ENCODE measurements around the gene ANKAR. TPM values are rescaled to one million over a fixed set of nuclear protein-coding genes. Genes with fewer than 3 reads are reported as not detected.

Gene ANKAR
- total RNA-seq, 1 experiment from 2014 or later: 2.0 TPM

DNA sequence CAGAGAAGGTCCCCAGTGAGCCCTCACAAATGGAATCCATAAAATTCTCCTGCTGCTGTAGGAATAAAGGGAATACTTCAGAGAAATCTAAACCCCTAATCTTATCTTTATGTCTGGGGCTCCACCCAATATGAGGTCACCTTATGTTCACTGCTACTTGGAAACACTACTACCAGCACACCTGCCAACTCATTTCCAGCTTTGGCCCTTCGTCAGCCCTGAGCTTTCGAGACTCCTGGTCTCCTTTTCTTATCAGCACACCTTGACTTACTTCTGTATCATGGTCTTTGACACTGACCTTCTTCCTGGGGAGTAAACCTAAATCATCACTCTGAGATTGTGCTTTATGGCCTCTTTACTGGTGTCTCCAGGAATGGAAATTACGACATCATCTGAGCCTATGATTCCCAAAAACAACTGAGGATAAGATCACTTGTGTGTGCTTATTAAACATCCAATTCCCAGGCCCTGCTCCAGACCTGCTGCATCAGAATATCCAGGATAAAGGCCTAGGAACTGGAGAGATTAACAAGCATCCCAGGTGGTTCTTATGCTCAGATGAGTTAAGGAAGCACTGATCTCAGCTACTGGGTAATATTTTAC is 35.4 kb upstream of the ANKAR start:
- no peak overlapping the region for H3K27ac Mint-ChIP-seq
- H4K91ac ChIP-seq (ENCODE audit: insufficient read length, low read depth, low read length): no peak overlapping the region
- no peak overlapping the region for H2BK20ac ChIP-seq (ENCODE audit: low read depth, low read length, poor library complexity, severe bottlenecking)
- H3K23ac ChIP-seq (ENCODE audit: insufficient read length, low read depth, low read length): no peak overlapping the region
- no peaks in the 10 kb centered on the region for H3K79me1 ChIP-seq (ENCODE audit: insufficient read depth, low read depth, low read length, poor library complexity, severe bottlenecking)
- TF ChIP-seq, protein P1, sequence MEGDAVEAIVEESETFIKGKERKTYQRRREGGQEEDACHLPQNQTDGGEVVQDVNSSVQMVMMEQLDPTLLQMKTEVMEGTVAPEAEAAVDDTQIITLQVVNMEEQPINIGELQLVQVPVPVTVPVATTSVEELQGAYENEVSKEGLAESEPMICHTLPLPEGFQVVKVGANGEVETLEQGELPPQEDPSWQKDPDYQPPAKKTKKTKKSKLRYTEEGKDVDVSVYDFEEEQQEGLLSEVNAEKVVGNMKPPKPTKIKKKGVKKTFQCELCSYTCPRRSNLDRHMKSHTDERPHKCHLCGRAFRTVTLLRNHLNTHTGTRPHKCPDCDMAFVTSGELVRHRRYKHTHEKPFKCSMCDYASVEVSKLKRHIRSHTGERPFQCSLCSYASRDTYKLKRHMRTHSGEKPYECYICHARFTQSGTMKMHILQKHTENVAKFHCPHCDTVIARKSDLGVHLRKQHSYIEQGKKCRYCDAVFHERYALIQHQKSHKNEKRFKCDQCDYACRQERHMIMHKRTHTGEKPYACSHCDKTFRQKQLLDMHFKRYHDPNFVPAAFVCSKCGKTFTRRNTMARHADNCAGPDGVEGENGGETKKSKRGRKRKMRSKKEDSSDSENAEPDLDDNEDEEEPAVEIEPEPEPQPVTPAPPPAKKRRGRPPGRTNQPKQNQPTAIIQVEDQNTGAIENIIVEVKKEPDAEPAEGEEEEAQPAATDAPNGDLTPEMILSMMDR (conservative IDR thresholded peaks at IDR 0.05): no peak
- H3K4me2 ChIP-seq (ENCODE audit: insufficient read depth, insufficient read length, low read length): no peak overlapping the region
- no peak overlapping the region for H3K18ac ChIP-seq (ENCODE audit: insufficient read length, low read depth, low read length)
- H3K9ac ChIP-seq (ENCODE audit: extremely low read depth, insufficient read length, low read length): no peak overlapping the region
- no peak overlapping the region for H3K14ac ChIP-seq (ENCODE audit: insufficient read depth, low read length)
- no peaks in the 10 kb centered on the region for H3K27me3 Mint-ChIP-seq (ENCODE audit: low read depth)
- no peak for DNase-seq
- H3K27me3 ChIP-seq (ENCODE audit: insufficient read depth, low read length): no peaks in the 10 kb centered on the region
- H3T11ph ChIP-seq (ENCODE audit: low read length): no peak overlapping the region
- H2BK5ac ChIP-seq (ENCODE audit: insufficient read length, low read length): no peak overlapping the region
- no peak overlapping the region for H2BK15ac ChIP-seq (ENCODE audit: low read depth, low read length)
- H4K8ac ChIP-seq (replicated peaks; ENCODE audit: insufficient read length, low read depth, low read length): no peak overlapping the region
- no peak overlapping the region for H2AK5ac ChIP-seq (ENCODE audit: insufficient read length, low read length)
- no peak overlapping the region for H3K4me3 Mint-ChIP-seq
- no peak overlapping the region for H3K4ac ChIP-seq (ENCODE audit: low read depth, low read length)
- H3K9me3 ChIP-seq (ENCODE audit: control insufficient read depth, low read depth, low read length): no peaks in the 10 kb centered on the region
- H3K36me3 Mint-ChIP-seq (ENCODE audit: insufficient read depth in 1 of 3, low read depth in 3 of 3): no peaks in the 10 kb centered on the region
- H4K5ac ChIP-seq (ENCODE audit: insufficient read length, low read depth, low read length): no peak overlapping the region
- no peaks in the 10 kb centered on the region for H3K79me2 ChIP-seq (ENCODE audit: insufficient read depth, low read length)
- peaks cover 4% of the 10 kb centered on the region; the same call in 1 of the 2 replicates for H3K4me1 ChIP-seq (ENCODE audit: insufficient read depth, low read length)
- no peak overlapping the region for H2BK120ac ChIP-seq (ENCODE audit: low read depth, low read length, poor library complexity, severe bottlenecking)
- WGBS (ENCODE audit: extremely low coverage, insufficient read length, low lambda C conversion rate): no CpG with 5 or more reads among the region's 3 CpGs
- no peak overlapping the region for H2AFZ ChIP-seq (ENCODE audit: low read length)
- no peaks in the 10 kb centered on the region for H3K23me2 ChIP-seq (ENCODE audit: insufficient read length, low read depth, low read length, poor library complexity, severe bottlenecking)
- peaks cover 10% of the 10 kb centered on the region in 2 experiments for H3K4me1 Mint-ChIP-seq
- no peak overlapping the region for H2BK12ac ChIP-seq (ENCODE audit: insufficient read length, low read depth, low read length)
- H3K9me3 Mint-ChIP-seq: no peaks in the 10 kb centered on the region
- H3K56ac ChIP-seq (ENCODE audit: insufficient read length, low read depth, low read length): no peak overlapping the region
- no peaks in the 10 kb centered on the region for H4K20me1 ChIP-seq (ENCODE audit: control insufficient read depth, insufficient read depth, insufficient read length)
- H3K27ac ChIP-seq (ENCODE audit: insufficient read length, low read depth, low read length): no peak overlapping the region
